ENCODE results near the gene STX11.
"Not testable (repeated sequence)": the region's sequence is repeated elsewhere in the genome, so short reads cannot be mapped to it uniquely, and the experiment has no call there.

The STX11 gene

GRCh38 chr6:144170044-144170443, 19.7 kb downstream of the STX11 start:
- DNase-seq (ENCODE audit: extremely low read depth in 1 of 2, low read depth in 1 of 2) = no peak

- no peak for DNase-seq (ENCODE audit: extremely low read depth in 1 of 2, low read depth in 1 of 2)
Observed at GRCh38 chr6:144171406-144171805, 21.1 kb downstream of the STX11 start.

GRCh38 chr6:144174006-144174405, 23.7 kb downstream of the STX11 start:
- no peak for DNase-seq (ENCODE audit: extremely low read depth in 1 of 2, low read depth in 1 of 2)

GRCh38 chr6:144176043-144176442, 25.7 kb downstream of the STX11 start:
- DNase-seq (ENCODE audit: extremely low read depth in 1 of 2, low read depth in 1 of 2) = no peak

GRCh38 chr6:144177726-144178125, 27.4 kb downstream of the STX11 start:
- DNase-seq (ENCODE audit: extremely low read depth in 1 of 2, low read depth in 1 of 2) = no peak

- DNase-seq (ENCODE audit: extremely low read depth in 1 of 2, low read depth in 1 of 2) = no peak
Observed at GRCh38 chr6:144178323-144178722, 28.0 kb downstream of the STX11 start.

- no peak for DNase-seq (ENCODE audit: extremely low read depth in 1 of 2, low read depth in 1 of 2)
Observed at GRCh38 chr6:144179237-144179636, 28.9 kb downstream of the STX11 start.

GRCh38 chr6:144179828-144180227, 29.5 kb downstream of the STX11 start:
- DNase-seq (ENCODE audit: extremely low read depth in 1 of 2, low read depth in 1 of 2) = no peak

- DNase-seq (ENCODE audit: extremely low read depth in 1 of 2, low read depth in 1 of 2) = not testable (repeated sequence)
Observed at GRCh38 chr6:144180354-144180753, 30.0 kb downstream of the STX11 start.

GRCh38 chr6:144181639-144182038, 31.3 kb downstream of the STX11 start:
- no peak for DNase-seq (ENCODE audit: extremely low read depth in 1 of 2, low read depth in 1 of 2)

- DNase-seq (ENCODE audit: extremely low read depth in 1 of 2, low read depth in 1 of 2) = not testable (repeated sequence)
Observed at GRCh38 chr6:144184186-144184585, 33.9 kb downstream of the STX11 start.

GRCh38 chr6:144185133-144185836, 35.0 kb downstream of the STX11 start:
- no peak for DNase-seq (ENCODE audit: extremely low read depth in 1 of 2, low read depth in 1 of 2)

GRCh38 chr6:144186817-144187625, 36.7 kb downstream of the STX11 start:
- DNase-seq (ENCODE audit: extremely low read depth in 1 of 2, low read depth in 1 of 2) = no peak

GRCh38 chr6:144189351-144189750, 39.0 kb downstream of the STX11 start:
- no peak for DNase-seq (ENCODE audit: extremely low read depth in 1 of 2, low read depth in 1 of 2)

- no peak for DNase-seq (ENCODE audit: extremely low read depth in 1 of 2, low read depth in 1 of 2)
Observed at GRCh38 chr6:144190080-144190479, 39.8 kb downstream of the STX11 start.

- DNase-seq (ENCODE audit: extremely low read depth in 1 of 2, low read depth in 1 of 2) = no peak
Observed at GRCh38 chr6:144190593-144190992, 40.3 kb downstream of the STX11 start.

- DNase-seq (ENCODE audit: extremely low read depth in 1 of 2, low read depth in 1 of 2) = no peak
Observed at GRCh38 chr6:144193181-144193580, 42.9 kb downstream of the STX11 start.

- DNase-seq (ENCODE audit: extremely low read depth in 1 of 2, low read depth in 1 of 2) = no peak
Observed at GRCh38 chr6:144194293-144194810, 44.0 kb downstream of the STX11 start.

GRCh38 chr6:144195671-144196270, 45.5 kb downstream of the STX11 start:
- no peak for DNase-seq (ENCODE audit: extremely low read depth in 1 of 2, low read depth in 1 of 2)

GRCh38 chr6:144197919-144198318, 47.6 kb downstream of the STX11 start:
- DNase-seq (ENCODE audit: extremely low read depth in 1 of 2, low read depth in 1 of 2) = no peak

- no peak for DNase-seq (ENCODE audit: extremely low read depth in 1 of 2, low read depth in 1 of 2)
Observed at GRCh38 chr6:144202879-144203468, 52.7 kb downstream of the STX11 start.
